Measurements from ENCODE around the gene SCAF4. TPM values are rescaled to one million over a fixed set of nuclear protein-coding genes. Genes with fewer than 3 reads are reported as not detected.
"Not testable (repeated sequence)": the region's sequence is repeated elsewhere in the genome, so short reads cannot be mapped to it uniquely, and the experiment has no call there.

Gene SCAF4
- total RNA-seq, 1 experiment from 2014 or later, result 0.98 TPM

GRCh38 chr21:31687108-31687507, 44.8 kb downstream of the SCAF4 start:
- DNase-seq (ENCODE audit: low read depth), result no peak
- in situ Hi-C loops (cut with HindIII; ENCODE audit: low pct_unique_long_range_greater_than_20kb, low sequenced_read_pairs), result no loop called here

- DNase-seq (ENCODE audit: low read depth), result no peak
- in situ Hi-C loops (cut with HindIII; ENCODE audit: low pct_unique_long_range_greater_than_20kb, low sequenced_read_pairs), result no loop called here
Measured at GRCh38 chr21:31686272-31686915, 45.5 kb downstream of the SCAF4 start.

- no peak for DNase-seq (ENCODE audit: low read depth)
- in situ Hi-C loops (cut with HindIII; ENCODE audit: low pct_unique_long_range_greater_than_20kb, low sequenced_read_pairs), result no loop called here
Measured at GRCh38 chr21:31684918-31685317, 47.0 kb downstream of the SCAF4 start.

- in situ Hi-C loops (cut with HindIII; ENCODE audit: low pct_unique_long_range_greater_than_20kb, low sequenced_read_pairs), result no loop called here
- no peak for DNase-seq (ENCODE audit: low read depth)
Measured at GRCh38 chr21:31683029-31683428, 48.9 kb downstream of the SCAF4 start.

GRCh38 chr21:31682620-31683019, 49.3 kb downstream of the SCAF4 start:
- in situ Hi-C loops (cut with HindIII; ENCODE audit: low pct_unique_long_range_greater_than_20kb, low sequenced_read_pairs), result no loop called here
- DNase-seq (ENCODE audit: low read depth), result no peak

GRCh38 chr21:31678478-31678877, 53.4 kb downstream of the SCAF4 start:
- in situ Hi-C loops (cut with HindIII; ENCODE audit: low pct_unique_long_range_greater_than_20kb, low sequenced_read_pairs), result no loop called here
- DNase-seq (ENCODE audit: low read depth), result no peak

- DNase-seq (ENCODE audit: low read depth), result no peak
- in situ Hi-C loops (cut with HindIII; ENCODE audit: low pct_unique_long_range_greater_than_20kb, low sequenced_read_pairs), result no loop called here
Measured at GRCh38 chr21:31677047-31677446, 54.9 kb downstream of the SCAF4 start.

GRCh38 chr21:31675960-31676359, 56.0 kb downstream of the SCAF4 start:
- in situ Hi-C loops (cut with HindIII; ENCODE audit: low pct_unique_long_range_greater_than_20kb, low sequenced_read_pairs), result no loop called here
- no peak for DNase-seq (ENCODE audit: low read depth)

GRCh38 chr21:31675318-31675717, 56.6 kb downstream of the SCAF4 start:
- DNase-seq (ENCODE audit: low read depth), result no peak
- in situ Hi-C loops (cut with HindIII; ENCODE audit: low pct_unique_long_range_greater_than_20kb, low sequenced_read_pairs), result no loop called here

GRCh38 chr21:31673321-31673912, 58.5 kb downstream of the SCAF4 start:
- in situ Hi-C loops (cut with HindIII; ENCODE audit: low pct_unique_long_range_greater_than_20kb, low sequenced_read_pairs), result no loop called here
- DNase-seq (ENCODE audit: low read depth), result no peak

- in situ Hi-C loops (cut with HindIII; ENCODE audit: low pct_unique_long_range_greater_than_20kb, low sequenced_read_pairs), result no loop called here
- DNase-seq (ENCODE audit: low read depth), result no peak
Measured at GRCh38 chr21:31671931-31672330, 60.0 kb downstream of the SCAF4 start.

- in situ Hi-C loops (cut with HindIII; ENCODE audit: low pct_unique_long_range_greater_than_20kb, low sequenced_read_pairs), result no loop called here
- DNase-seq (ENCODE audit: low read depth), result no peak
Measured at GRCh38 chr21:31671146-31671716, 60.7 kb downstream of the SCAF4 start.

GRCh38 chr21:31670070-31670469, 61.8 kb downstream of the SCAF4 start:
- no peak for DNase-seq (ENCODE audit: low read depth)
- in situ Hi-C loops (cut with HindIII; ENCODE audit: low pct_unique_long_range_greater_than_20kb, low sequenced_read_pairs), result no loop called here

GRCh38 chr21:31668651-31669491, 63.0 kb downstream of the SCAF4 start:
- in situ Hi-C loops (cut with HindIII; ENCODE audit: low pct_unique_long_range_greater_than_20kb, low sequenced_read_pairs), result no loop called here
- no peak for DNase-seq (ENCODE audit: low read depth)

GRCh38 chr21:31667639-31668038, 64.3 kb downstream of the SCAF4 start:
- in situ Hi-C loops (cut with HindIII; ENCODE audit: low pct_unique_long_range_greater_than_20kb, low sequenced_read_pairs), result no loop called here
- DNase-seq (ENCODE audit: low read depth), result no peak

- DNase-seq (ENCODE audit: low read depth), result no peak
- in situ Hi-C loops (cut with HindIII; ENCODE audit: low pct_unique_long_range_greater_than_20kb, low sequenced_read_pairs), result no loop called here
Measured at GRCh38 chr21:31667132-31667531, 64.8 kb downstream of the SCAF4 start.

- DNase-seq (ENCODE audit: low read depth), result no peak
- in situ Hi-C loops (cut with HindIII; ENCODE audit: low pct_unique_long_range_greater_than_20kb, low sequenced_read_pairs), result no loop called here
Measured at GRCh38 chr21:31666445-31667010, 65.4 kb downstream of the SCAF4 start.

GRCh38 chr21:31665869-31666268, 66.0 kb downstream of the SCAF4 start:
- in situ Hi-C loops (cut with HindIII; ENCODE audit: low pct_unique_long_range_greater_than_20kb, low sequenced_read_pairs); DNase-seq (ENCODE audit: low read depth): not testable (repeated sequence)

GRCh38 chr21:31665397-31665796, 66.5 kb downstream of the SCAF4 start:
- no peak for DNase-seq (ENCODE audit: low read depth)

More at GRCh38 chr21:31665397-31665796, 66.5 kb downstream of the SCAF4 start:
- in situ Hi-C loops (cut with HindIII; ENCODE audit: low pct_unique_long_range_greater_than_20kb, low sequenced_read_pairs), result no loop called here

All from Caki2 (cell line).